ENCODE results near the gene ERC2.

- TF ChIP-seq CTCF (IDR thresholded peaks at IDR 0.05; ENCODE audit: extremely low read depth in 1 of 2, insufficient read depth in 1 of 2, low read depth in 1 of 2, low read length in 2 of 2) (no peak), POLR2A (IDR thresholded peaks at IDR 0.05; ENCODE audit: low read depth, low read length) (no peak), MAX (IDR thresholded peaks at IDR 0.05; ENCODE audit: insufficient read depth, insufficient read length) (no peak), FOS (IDR thresholded peaks at IDR 0.05; ENCODE audit: borderline replicate concordance, insufficient read depth, low read length) (no peak), EZH2 (IDR thresholded peaks at IDR 0.05; ENCODE audit: borderline replicate concordance, low read depth, low read length, severe bottlenecking) (no peak), MYC (IDR thresholded peaks at IDR 0.05; ENCODE audit: low read depth, low read length) (no peak), GATA2 (IDR thresholded peaks at IDR 0.05; ENCODE audit: insufficient read depth, insufficient read length, low read depth, low read length) (no peak)
These were observed 994.5 kb downstream of the ERC2 start for GRCh38 chr3:55473788-55474187.
